Measurements from ENCODE around the gene KCNA2. TPM values are rescaled to one million over a fixed set of nuclear protein-coding genes. Genes with fewer than 3 reads are reported as not detected.

KCNA2 gene
- polyA plus RNA-seq, 2 donors = 0.06 to 0.15 TPM

DNA sequence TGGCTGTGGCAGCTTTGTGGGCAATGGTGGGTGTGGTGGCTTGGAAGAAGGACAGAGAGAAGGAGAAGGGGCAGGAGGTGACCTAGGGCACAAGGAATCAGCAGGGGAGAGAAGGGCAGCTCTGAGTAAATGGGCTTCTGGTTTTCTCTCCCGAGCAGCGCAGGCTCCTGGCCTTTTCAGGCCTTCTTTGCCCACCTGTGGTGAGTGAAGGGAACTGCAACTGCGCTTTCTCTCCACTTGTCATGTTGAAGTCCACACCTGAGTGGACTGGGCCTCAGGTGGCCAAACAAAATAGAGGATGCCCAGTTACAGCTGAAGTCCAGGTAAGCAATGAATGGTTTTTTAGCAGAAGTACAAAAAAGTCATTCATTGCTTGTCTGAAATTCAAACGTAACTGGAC, 57.8 kb downstream of the KCNA2 start:
- WGBS, 2 donors = 67 to 70% methylated on average over 4 of the region's 4 CpGs
- Histone ChIP-seq H3K4me3 (ENCODE audit: low read depth in 1 of 2, low read length in 2 of 2) (no peak overlapping the region), H3K27ac (ENCODE audit: low read depth in 2 of 2, low read length in 1 of 2) (no peak overlapping the region), H3K9me3 (ENCODE audit: control insufficient read depth in 2 of 2, insufficient read depth in 1 of 2, low read depth in 1 of 2, low read length in 1 of 2) (peaks cover 0 to 2% of the 10 kb centered on the region in 2 donors), H3K36me3 (ENCODE audit: control insufficient read depth in 2 of 2, insufficient read depth in 2 of 2, low read length in 1 of 2) (no peaks in the 10 kb centered on the region), H3K4me1 (ENCODE audit: control insufficient read depth in 2 of 2, insufficient read depth in 2 of 2, low read length in 1 of 2) (no peaks in the 10 kb centered on the region), H3K27me3 (ENCODE audit: control insufficient read depth in 1 of 2, insufficient read depth in 2 of 2, low read length in 2 of 2) (no peaks in the 10 kb centered on the region)

DNA sequence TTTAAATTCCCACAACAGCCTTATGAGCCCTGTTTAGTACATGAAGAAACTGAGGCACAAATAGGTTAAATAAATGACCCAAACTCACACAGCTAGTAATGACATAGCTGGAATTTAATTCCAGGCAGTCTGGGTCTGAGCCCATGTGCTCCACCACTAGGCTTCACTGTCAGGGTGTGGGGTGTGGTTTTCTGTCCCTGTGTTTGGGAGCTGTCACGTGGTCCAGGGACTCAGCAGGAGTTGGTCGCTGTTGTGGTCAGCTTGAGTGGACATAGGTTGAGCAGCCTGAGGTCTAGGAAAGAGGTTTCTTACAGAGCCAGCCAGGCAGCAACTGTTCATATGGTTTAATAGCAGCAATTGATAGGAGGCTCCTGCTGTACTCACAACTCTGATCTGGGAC, 59.1 kb downstream of the KCNA2 start:
- 52 to 74% methylated on average over 2 of the region's 2 CpGs for WGBS, 2 donors
- Histone ChIP-seq H3K4me3 (ENCODE audit: low read depth in 1 of 2, low read length in 2 of 2) (no peak overlapping the region), H3K9me3 (ENCODE audit: control insufficient read depth in 2 of 2, insufficient read depth in 1 of 2, low read depth in 1 of 2, low read length in 1 of 2) (peaks cover 0 to 2% of the 10 kb centered on the region in 2 donors), H3K4me1 (ENCODE audit: control insufficient read depth in 2 of 2, insufficient read depth in 2 of 2, low read length in 1 of 2) (no peaks in the 10 kb centered on the region), H3K36me3 (ENCODE audit: control insufficient read depth in 2 of 2, insufficient read depth in 2 of 2, low read length in 1 of 2) (no peaks in the 10 kb centered on the region), H3K27me3 (ENCODE audit: control insufficient read depth in 1 of 2, insufficient read depth in 2 of 2, low read length in 2 of 2) (no peaks in the 10 kb centered on the region), H3K27ac (ENCODE audit: low read depth in 2 of 2, low read length in 1 of 2) (no peak overlapping the region)

DNA sequence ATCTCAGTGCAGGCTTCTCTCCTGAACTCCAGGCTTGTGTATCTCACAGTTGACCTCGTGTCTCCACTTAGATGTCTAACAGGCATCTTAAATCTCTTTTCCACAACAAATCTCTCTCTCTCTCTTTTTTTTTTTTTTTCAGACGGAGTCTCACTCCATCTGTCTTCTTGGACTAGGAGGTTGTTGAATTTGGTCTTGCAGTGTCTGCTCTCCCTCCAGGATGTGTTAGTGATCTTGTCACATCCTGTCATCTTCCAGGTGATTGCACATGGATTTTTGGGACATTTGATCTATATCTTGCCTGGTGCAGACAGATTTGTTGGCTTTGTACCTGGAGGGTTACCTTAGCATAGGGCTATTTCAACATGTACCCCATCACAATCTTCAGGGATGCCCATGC, 60.7 kb downstream of the KCNA2 start:
- 50 to 60% methylated on average over 2 of the region's 2 CpGs for WGBS, 2 donors
- no peaks in the 10 kb centered on the region for H3K27me3 ChIP-seq (ENCODE audit: control insufficient read depth in 1 of 2, insufficient read depth in 2 of 2, low read length in 2 of 2)
- H3K36me3 ChIP-seq (ENCODE audit: control insufficient read depth in 2 of 2, insufficient read depth in 2 of 2, low read length in 1 of 2) = no peaks in the 10 kb centered on the region
- H3K27ac ChIP-seq (ENCODE audit: low read depth in 2 of 2, low read length in 1 of 2) = no peak overlapping the region
- H3K4me1 ChIP-seq (ENCODE audit: control insufficient read depth in 2 of 2, insufficient read depth in 2 of 2, low read length in 1 of 2) = no peaks in the 10 kb centered on the region
- peaks cover 0 to 2% of the 10 kb centered on the region in 2 donors for H3K9me3 ChIP-seq (ENCODE audit: control insufficient read depth in 2 of 2, insufficient read depth in 1 of 2, low read depth in 1 of 2, low read length in 1 of 2)
- no peak overlapping the region for H3K4me3 ChIP-seq (ENCODE audit: low read depth in 1 of 2, low read length in 2 of 2)

DNA sequence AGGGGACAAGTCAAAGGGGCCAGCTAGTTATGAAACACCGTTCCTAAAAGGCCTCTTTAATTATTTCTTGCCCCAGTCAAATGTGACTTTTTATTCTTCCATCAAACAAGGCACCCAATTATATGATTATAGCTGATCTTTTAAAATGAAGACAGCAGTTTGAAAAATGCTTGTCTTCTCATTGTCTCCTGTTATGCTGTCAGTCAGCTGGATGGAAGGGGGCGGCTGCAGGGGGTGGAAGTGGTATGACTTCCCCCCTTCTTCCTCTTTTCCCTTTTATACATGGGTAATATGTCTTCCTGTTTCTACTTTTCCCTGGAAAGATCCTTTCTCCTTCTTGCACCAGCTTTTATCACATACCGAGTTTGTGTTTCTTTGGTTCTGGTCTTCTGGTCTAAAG, 61.4 kb downstream of the KCNA2 start:
- H3K27me3 ChIP-seq (ENCODE audit: control insufficient read depth in 1 of 2, insufficient read depth in 2 of 2, low read length in 2 of 2) = no peaks in the 10 kb centered on the region
- H3K9me3 ChIP-seq (ENCODE audit: control insufficient read depth in 2 of 2, insufficient read depth in 1 of 2, low read depth in 1 of 2, low read length in 1 of 2) = peaks cover 0 to 2% of the 10 kb centered on the region in 2 donors
- H3K27ac ChIP-seq (ENCODE audit: low read depth in 2 of 2, low read length in 1 of 2) = no peak overlapping the region
- H3K36me3 ChIP-seq (ENCODE audit: control insufficient read depth in 2 of 2, insufficient read depth in 2 of 2, low read length in 1 of 2) = no peaks in the 10 kb centered on the region
- 56 to 60% methylated on average over 3 of the region's 3 CpGs for WGBS, 2 donors
- H3K4me3 ChIP-seq (ENCODE audit: low read depth in 1 of 2, low read length in 2 of 2) = no peak overlapping the region
- no peaks in the 10 kb centered on the region for H3K4me1 ChIP-seq (ENCODE audit: control insufficient read depth in 2 of 2, insufficient read depth in 2 of 2, low read length in 1 of 2)

Other genes with a start within 250 kb of the KCNA2 start
- gene SLC16A4, start 215.3 kb downstream of the KCNA2 start, polyA plus RNA-seq = under 1 TPM; 0.47 to 0.58 TPM
- gene LAMTOR5, start 198.7 kb downstream of the KCNA2 start, polyA plus RNA-seq = 100 to 1,000 TPM; 169 to 188 TPM
- under 1 TPM; 0.10 to 0.53 TPM for gene PROK1, start 155.2 kb downstream of the KCNA2 start, polyA plus RNA-seq
- not detected for gene KCNA10, start 87.2 kb downstream of the KCNA2 start, polyA plus RNA-seq
- gene KCNA3, start 68.6 kb upstream of the KCNA2 start, polyA plus RNA-seq = under 1 TPM; 0.05 to 0.06 TPM

All from esophagus (tissue), 2 donors.